HG03558 (cell line): ENCODE results near the gene NDUFS6.
"Not testable (repeated sequence)": the region's sequence is repeated elsewhere in the genome, so short reads cannot be mapped to it uniquely, and the experiment has no call there.

Source experiments
- ATAC-seq: cut with Tn5 transposase; IDR thresholded peaks from one replicate; pipeline ENCODE4 v1.9.1; 2021; ENCODE audit warnings: moderate number of reproducible peaks; ENCODE audit not compliant: unreplicated experiment; ENCODE audit errors: extremely low read depth

The NDUFS6 gene

DNA sequence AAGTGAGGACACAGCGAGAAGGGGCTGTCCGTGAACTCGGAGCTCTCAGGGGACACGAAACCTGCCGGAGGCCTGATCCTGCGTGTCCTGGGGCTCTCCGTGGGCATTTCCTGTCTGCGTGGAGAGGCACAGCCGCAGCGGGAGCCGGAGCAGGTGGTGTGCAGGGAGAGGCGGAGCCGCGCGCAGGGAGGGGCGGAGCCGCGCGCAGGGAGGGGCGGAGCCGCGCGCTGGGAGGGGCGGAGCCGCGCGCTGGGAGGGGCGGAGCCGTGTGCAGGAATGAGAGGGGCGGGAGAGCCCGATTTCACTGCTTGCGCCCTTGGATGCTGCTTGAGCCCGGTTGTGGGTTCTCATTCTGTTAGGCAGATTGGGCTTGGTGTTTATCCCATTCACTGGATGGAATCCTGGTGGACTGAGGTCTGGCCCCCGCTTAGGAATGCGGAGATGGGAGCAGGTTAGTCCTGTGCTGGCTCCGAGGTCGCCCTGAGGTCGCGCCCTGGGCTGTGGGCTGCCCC, 26.7 kb downstream of the NDUFS6 start:
- ATAC-seq, result no peak

DNA sequence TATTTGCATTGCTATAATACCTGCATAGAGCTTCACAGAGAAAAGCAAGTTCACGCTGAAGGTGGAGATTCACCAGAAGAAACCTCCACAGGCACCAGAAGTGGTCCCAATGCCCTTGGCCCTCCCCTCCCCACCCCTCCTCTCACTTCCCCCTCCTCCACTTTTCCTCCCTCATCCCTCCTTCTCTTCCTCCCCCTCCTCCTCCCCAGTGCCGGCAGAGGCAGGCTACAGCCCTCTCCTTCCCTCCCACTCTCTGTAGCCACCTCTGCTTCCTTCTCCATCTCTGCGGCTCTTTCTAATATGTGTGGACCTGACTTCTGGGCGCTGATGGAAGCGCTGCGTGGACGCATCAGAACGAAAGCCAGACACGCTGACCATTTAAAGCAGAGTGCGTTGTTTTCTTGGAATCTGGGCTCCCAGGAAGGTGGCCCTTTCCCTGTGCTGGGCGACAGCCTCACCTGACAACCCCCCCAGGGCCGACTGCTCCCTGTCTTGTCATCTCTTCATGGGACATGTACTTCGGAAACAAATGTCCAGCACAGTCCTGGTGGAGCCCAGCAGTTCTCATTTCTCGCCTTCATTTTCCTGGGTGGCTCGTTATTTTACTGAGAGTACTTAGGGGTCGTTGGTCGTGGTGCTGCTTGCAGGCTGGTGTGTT, 29.5 kb downstream of the NDUFS6 start:
- no peak for ATAC-seq

GRCh38 chr5:1831257-1831656, 30.1 kb downstream of the NDUFS6 start:
- no peak for ATAC-seq

GRCh38 chr5:1831677-1832313, 30.6 kb downstream of the NDUFS6 start:
- no peak for ATAC-seq

DNA sequence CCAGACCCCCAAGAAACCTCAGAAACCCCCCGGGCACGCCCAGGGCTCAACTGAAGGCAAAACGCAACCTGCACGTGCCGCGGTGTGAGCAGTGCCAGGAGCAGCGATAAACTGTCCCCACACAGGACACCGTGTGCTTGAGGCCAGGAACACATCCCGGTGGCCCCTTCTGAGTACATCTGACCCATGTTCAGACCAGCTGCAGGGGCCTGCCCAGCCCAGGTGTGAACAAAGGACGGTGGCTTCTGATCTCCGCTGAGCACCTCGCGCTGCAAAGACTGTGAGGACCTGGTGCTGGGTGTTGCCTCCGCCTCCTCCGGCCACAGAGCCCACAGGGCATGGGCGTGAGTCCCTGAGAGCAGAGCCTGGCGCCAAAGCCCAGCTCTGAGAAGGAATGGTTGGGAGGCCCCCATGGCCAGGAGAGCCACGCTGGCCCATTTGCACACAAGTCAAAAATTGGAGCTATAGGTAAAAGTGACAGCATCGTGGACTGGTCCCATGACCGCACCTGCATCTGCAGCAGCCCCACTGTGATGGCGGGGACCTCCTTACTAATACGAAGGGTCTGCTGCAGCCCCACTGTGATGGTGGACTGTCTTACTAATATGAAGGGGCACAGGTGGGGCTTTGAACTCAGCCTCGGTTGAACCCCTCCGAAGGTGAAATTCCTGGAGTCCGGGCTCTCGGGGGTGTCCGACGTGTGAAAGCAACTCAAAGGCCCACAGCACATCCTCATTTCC, 31.5 kb downstream of the NDUFS6 start:
- no peak for ATAC-seq

GRCh38 chr5:1833264-1834021, 32.2 kb downstream of the NDUFS6 start:
- no peak for ATAC-seq

DNA sequence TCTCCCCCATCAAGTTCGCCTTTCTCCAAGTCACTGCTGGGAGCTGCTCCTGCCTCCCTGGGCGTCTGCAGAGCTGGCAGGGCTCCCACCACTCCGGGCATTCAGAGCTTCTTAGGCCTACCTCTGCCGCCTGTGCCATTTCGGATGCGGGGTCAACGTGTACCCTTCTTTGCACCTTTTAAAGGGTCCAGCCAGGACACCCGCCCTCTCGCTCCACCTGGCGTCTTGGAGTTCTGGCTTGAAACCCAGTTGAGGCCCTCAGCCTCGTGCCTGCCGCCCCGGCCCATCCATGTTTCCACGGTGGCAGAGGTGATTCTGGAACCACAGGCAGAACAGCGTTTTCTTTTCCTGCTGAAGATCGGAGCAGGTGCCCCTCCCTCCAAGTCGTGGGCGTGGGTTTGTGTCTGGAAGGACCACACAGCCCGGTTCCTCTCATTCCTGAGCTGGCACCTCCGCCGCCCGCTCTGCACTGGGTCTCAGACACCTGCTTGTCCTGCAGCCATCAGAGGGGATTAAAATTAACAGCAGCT, 32.9 kb downstream of the NDUFS6 start:
- ATAC-seq, result no peak

- ATAC-seq, result no peak
Observed at GRCh38 chr5:1834721-1835429, 33.7 kb downstream of the NDUFS6 start.

GRCh38 chr5:1835431-1835830, 34.2 kb downstream of the NDUFS6 start:
- ATAC-seq, result no peak

GRCh38 chr5:1836176-1836890, 35.1 kb downstream of the NDUFS6 start:
- no peak for ATAC-seq

- no peak for ATAC-seq
Observed at GRCh38 chr5:1836891-1837880, 36.0 kb downstream of the NDUFS6 start.

GRCh38 chr5:1838013-1838412, 36.8 kb downstream of the NDUFS6 start:
- ATAC-seq, result no peak

- ATAC-seq, result no peak
Observed at GRCh38 chr5:1840071-1840547, 38.9 kb downstream of the NDUFS6 start.

- no peak for ATAC-seq
Observed at GRCh38 chr5:1840741-1841521, 39.7 kb downstream of the NDUFS6 start.

GRCh38 chr5:1842004-1842819, 41.0 kb downstream of the NDUFS6 start:
- no peak for ATAC-seq

- not testable (repeated sequence) for ATAC-seq
Observed at GRCh38 chr5:1843761-1844160, 42.6 kb downstream of the NDUFS6 start.
